HFF-Myc (cell line): ENCODE data around the gene POLR3C.

ENCODE experiments used
- DNase-seq: peaks from one replicate; pipeline ENCODE4 v3.0.0-alpha.2; 2011; ENCODE audit warnings: low read depth; ENCODE audit errors: extremely low read depth
- H3K4me3 ChIP-seq: replicated peaks from 2 replicates; pipeline ENCODE4 v1.5.1; 2011; ENCODE audit warnings: low read depth, mild to moderate bottlenecking, control low read depth, low read length
- CTCF ChIP-seq: IDR thresholded peaks from 2 replicates; pipeline ENCODE4 v1.5.1; 2012; ENCODE audit warnings: mild to moderate bottlenecking, low read depth, low read length, control low read depth; ENCODE audit errors: missing control alignments

POLR3C gene

GRCh38 chr1:145874646-145875045 lies 50.6 kb downstream of the POLR3C start:
- no peak overlapping the region for H3K4me3 ChIP-seq
- no peak for DNase-seq
- no peak for TF ChIP-seq CTCF

GRCh38 chr1:145877923-145878486 lies 54.0 kb downstream of the POLR3C start:
- no peak for TF ChIP-seq CTCF
- DNase-seq = no peak
- no peak overlapping the region for H3K4me3 ChIP-seq

- no peak for TF ChIP-seq CTCF
- no peak for DNase-seq
- no peak overlapping the region for H3K4me3 ChIP-seq
Observed at GRCh38 chr1:145878724-145879123, 54.7 kb downstream of the POLR3C start.

GRCh38 chr1:145879775-145880174 lies 55.8 kb downstream of the POLR3C start:
- H3K4me3 ChIP-seq = no peak overlapping the region
- no peak for DNase-seq

GRCh38 chr1:145884675-145885074 lies 60.7 kb downstream of the POLR3C start:
- no peak overlapping the region for H3K4me3 ChIP-seq
- TF ChIP-seq CTCF = no peak
- no peak for DNase-seq

More at GRCh38 chr1:145879775-145880174, 55.8 kb downstream of the POLR3C start:
- no peak for TF ChIP-seq CTCF

- no peak for TF ChIP-seq CTCF
- peak within 1 kb of the TSS; percentile 53 for H3K4me3 ChIP-seq
- DNase-seq = no peak
Observed at GRCh38 chr1:145885738-145886287, 61.8 kb downstream of the POLR3C start, which contains the start of gene ANKRD35. ANKRD35 (minus strand) TSS chr1:145885866; CDS start chr1:145885758, 108 bp downstream.
